Upper lobe of left lung (tissue), 4 donors: ENCODE results near the gene PLEKHM2.

ENCODE experiments used
- CTCF ChIP-seq, 6 experiments: fragments of 450-650 bp in 4 of 6; fragments of 200-600 bp in 2 of 6; sonication (generic) in 2 of 6; IDR thresholded peaks; one replicate each; pipeline ENCODE4 v1.5.1; 2016 to 2019; ENCODE audit warnings: antibody characterized with exemption in 6 of 6
- EP300 ChIP-seq, 4 donors: sonication (generic); formaldehyde crosslinking; IDR thresholded peaks; one replicate each; pipeline ENCODE4 v1.5.1; 2017; ENCODE audit warnings: antibody characterized with exemption in 4 of 4, control low read depth in 2 of 4

GRCh38 chr1:15764269-15764764, 80.2 kb downstream of the PLEKHM2 start:
- TF ChIP-seq EP300 (IDR thresholded peaks at IDR 0.05) (no peak), CTCF (IDR thresholded peaks at IDR 0.05) (no peak)
